ENCODE data around the gene CD8A.

DNA sequence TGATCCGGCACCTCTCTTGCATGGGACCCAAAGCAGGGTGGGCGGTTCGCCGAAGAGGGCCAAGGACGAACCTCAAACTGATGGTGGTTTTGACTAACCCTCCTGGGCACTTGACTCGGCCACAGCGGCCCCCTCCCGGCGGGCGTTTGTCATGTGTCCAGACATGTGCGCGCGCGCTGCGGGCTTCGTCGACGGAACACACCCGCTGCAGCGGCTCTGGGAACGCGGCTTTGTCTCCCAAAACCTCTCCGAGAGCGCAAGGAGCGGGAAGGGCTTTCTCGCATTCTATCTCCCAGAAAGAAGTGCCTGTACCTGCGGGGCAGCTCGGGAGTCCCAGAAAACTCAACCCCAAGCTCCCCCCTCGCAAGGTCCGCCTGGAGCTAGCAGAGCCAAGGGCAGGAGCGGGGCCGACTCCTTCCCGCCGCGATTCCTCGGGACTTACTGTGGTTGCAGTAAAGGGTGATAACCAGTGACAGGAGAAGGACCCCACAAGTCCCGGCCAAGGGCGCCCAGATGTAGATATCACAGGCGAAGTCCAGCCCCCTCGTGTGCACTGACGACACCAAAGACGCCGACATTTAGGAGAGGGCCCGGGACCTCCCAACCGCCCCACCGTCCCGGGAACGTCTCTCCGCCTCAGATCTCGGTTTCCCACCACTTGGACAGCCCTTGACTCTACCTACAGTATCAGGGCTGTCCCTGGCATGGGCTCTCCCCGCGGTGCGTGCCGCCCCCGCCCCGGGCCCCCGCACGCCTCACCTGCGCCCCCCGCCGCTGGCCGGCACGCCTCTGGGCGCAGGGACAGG, 1.6 kb downstream of the CD8A start:
- TF ChIP-seq, protein P1, sequence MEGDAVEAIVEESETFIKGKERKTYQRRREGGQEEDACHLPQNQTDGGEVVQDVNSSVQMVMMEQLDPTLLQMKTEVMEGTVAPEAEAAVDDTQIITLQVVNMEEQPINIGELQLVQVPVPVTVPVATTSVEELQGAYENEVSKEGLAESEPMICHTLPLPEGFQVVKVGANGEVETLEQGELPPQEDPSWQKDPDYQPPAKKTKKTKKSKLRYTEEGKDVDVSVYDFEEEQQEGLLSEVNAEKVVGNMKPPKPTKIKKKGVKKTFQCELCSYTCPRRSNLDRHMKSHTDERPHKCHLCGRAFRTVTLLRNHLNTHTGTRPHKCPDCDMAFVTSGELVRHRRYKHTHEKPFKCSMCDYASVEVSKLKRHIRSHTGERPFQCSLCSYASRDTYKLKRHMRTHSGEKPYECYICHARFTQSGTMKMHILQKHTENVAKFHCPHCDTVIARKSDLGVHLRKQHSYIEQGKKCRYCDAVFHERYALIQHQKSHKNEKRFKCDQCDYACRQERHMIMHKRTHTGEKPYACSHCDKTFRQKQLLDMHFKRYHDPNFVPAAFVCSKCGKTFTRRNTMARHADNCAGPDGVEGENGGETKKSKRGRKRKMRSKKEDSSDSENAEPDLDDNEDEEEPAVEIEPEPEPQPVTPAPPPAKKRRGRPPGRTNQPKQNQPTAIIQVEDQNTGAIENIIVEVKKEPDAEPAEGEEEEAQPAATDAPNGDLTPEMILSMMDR (IDR thresholded peaks at IDR 0.05), result no peak
- TF ChIP-seq EP300 (IDR thresholded peaks at IDR 0.05), result no peak
